Bronchial epithelial cell (primary cell): Measurements from ENCODE around the gene BATF3. TPM values are rescaled to one million over a fixed set of nuclear protein-coding genes. Genes with fewer than 3 reads are reported as not detected.

Experiments used
- DNase-seq: peaks from one replicate; pipeline ENCODE4 v3.0.0-alpha.2; 2010; ENCODE audit warnings: low read depth
- FAIRE-seq: peaks from 2 replicates; lab custom pipeline; 2011; peaks lifted over from hg19 to GRCh38; lab: Jason Lieb, UNC
- H3K27me3 ChIP-seq: 2 replicates; pipeline ENCODE4 v1.5.1; 2011; ENCODE audit warnings: low read length; ENCODE audit not compliant: control insufficient read depth, insufficient read depth
- H3K36me3 ChIP-seq: 2 replicates; pipeline ENCODE4 v1.5.1; 2011; ENCODE audit warnings: low read length; ENCODE audit not compliant: control insufficient read depth, insufficient read depth
- H3K4me3 ChIP-seq: 2 replicates; pipeline ENCODE4 v1.5.1; 2011; ENCODE audit warnings: mild to moderate bottlenecking, low read depth, low read length, control low read depth
- total RNA-seq: library from RNA; depleted of rRNA; stranded (reverse); fragments of >200 nt; gene quantifications from 2 replicates; pipeline ENCODE4 v1.2.1, GENCODE V29; 2014
- TF ChIP-seq, protein P1 (sequence below): IDR thresholded peaks from 2 replicates; pipeline ENCODE4 v1.5.1; 2011; ENCODE audit warnings: mild to moderate bottlenecking, moderate library complexity, low read length, control low read depth, inconsistent platforms; ENCODE audit not compliant: insufficient read depth, severe bottlenecking

BATF3 gene
- total RNA-seq, 1 donor from 2014 or later = 0.26 TPM

DNA sequence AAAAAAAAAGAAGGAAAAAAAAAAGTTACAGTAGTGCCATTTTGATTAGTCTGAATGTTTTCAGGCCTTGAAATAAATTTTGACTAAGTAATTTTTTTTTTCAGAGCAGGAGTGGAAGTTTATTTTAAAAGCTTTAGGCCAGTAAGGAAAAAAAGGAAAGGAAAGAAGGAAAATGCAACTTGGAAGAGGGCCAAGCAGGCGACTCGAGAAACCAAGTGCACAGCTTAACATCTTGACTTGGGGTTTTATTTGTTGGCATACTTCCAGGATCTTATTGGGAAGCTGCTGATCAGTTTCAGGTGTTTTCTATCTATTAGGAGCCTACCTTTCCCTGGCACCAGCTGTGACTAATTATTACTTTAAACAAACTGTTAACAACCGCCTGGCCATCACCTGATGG is 49.4 kb downstream of the BATF3 start:
- Histone ChIP-seq H3K36me3 (no peaks in the 10 kb centered on the region), H3K4me3 (no peak overlapping the region), H3K27me3 (peaks cover 3% of the 10 kb centered on the region)
- DNase-seq = peak; percentile 36
- TF ChIP-seq, protein P1, sequence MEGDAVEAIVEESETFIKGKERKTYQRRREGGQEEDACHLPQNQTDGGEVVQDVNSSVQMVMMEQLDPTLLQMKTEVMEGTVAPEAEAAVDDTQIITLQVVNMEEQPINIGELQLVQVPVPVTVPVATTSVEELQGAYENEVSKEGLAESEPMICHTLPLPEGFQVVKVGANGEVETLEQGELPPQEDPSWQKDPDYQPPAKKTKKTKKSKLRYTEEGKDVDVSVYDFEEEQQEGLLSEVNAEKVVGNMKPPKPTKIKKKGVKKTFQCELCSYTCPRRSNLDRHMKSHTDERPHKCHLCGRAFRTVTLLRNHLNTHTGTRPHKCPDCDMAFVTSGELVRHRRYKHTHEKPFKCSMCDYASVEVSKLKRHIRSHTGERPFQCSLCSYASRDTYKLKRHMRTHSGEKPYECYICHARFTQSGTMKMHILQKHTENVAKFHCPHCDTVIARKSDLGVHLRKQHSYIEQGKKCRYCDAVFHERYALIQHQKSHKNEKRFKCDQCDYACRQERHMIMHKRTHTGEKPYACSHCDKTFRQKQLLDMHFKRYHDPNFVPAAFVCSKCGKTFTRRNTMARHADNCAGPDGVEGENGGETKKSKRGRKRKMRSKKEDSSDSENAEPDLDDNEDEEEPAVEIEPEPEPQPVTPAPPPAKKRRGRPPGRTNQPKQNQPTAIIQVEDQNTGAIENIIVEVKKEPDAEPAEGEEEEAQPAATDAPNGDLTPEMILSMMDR = no peak
- no peak for FAIRE-seq

DNA sequence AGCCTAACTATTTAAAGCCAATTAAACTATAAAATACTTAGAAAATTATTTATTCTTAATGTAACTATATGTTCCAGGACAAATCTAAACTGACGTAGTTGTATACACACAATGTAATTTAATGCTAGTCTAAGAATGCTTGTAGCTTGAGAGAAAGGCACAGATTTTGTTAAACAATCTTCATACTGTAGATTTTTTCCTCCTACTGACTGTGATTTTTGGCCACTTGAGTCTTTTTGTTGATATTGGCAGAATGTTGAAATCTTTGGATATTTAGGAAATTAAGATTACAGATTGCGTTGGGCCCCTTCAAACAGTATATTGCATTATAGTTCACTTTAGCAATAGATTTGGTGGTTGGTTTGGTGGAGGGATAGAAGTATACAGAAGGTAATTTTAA is 50.6 kb downstream of the BATF3 start:
- Histone ChIP-seq H3K4me3 (no peak overlapping the region), H3K27me3 (peaks cover 1% of the 10 kb centered on the region), H3K36me3 (no peaks in the 10 kb centered on the region)
- no peak for DNase-seq
- no peak for FAIRE-seq
- TF ChIP-seq, protein P1 = no peak

DNA sequence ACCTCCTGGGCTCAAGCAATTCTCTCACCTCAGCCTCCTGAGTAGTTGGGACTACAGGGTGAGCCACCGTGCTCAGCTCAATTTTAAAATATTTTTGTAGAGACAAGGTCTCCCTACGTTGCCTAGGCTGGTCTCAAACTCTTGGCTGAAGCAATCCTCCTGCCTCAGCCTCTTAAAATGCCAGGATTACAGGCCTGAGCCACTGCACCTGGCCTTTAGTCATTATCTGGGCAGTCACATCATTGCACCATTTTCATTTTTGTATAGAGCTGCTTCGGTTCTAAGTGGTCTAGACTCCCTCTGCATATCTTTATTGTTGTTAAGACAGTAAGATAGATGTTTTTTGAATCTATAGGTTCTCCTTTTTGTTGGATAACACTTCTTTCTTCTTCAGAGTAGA is 51.2 kb downstream of the BATF3 start:
- H3K4me3 ChIP-seq = no peak overlapping the region
- H3K27me3 ChIP-seq = peaks cover 1% of the 10 kb centered on the region
- FAIRE-seq (no peak), DNase-seq (no peak)
- no peaks in the 10 kb centered on the region for H3K36me3 ChIP-seq
- TF ChIP-seq, protein P1 = no peak

DNA sequence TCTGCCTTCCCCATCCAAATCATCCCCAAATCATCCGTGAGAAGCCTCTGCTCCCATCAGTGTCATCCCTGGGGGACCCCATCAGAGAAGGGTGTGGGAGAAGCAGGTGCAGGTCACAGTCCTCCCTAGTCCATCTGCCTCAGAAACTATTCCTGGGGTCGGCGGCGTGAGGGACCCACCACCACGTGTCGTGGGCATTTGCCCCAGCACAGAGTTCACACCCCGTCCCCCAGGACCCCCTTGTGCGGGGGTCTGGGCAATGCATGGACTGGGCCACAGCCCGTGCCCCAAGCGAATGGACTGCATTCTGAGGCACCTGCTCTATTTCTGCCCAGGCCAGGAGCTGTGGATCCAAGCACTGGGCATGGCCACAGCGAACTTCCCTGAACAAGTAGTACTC is 52.6 kb downstream of the BATF3 start:
- Histone ChIP-seq H3K36me3 (no peaks in the 10 kb centered on the region), H3K4me3 (no peak overlapping the region), H3K27me3 (peaks cover 1% of the 10 kb centered on the region)
- DNase-seq (no peak), FAIRE-seq (no peak)
- TF ChIP-seq, protein P1 = no peak

DNA sequence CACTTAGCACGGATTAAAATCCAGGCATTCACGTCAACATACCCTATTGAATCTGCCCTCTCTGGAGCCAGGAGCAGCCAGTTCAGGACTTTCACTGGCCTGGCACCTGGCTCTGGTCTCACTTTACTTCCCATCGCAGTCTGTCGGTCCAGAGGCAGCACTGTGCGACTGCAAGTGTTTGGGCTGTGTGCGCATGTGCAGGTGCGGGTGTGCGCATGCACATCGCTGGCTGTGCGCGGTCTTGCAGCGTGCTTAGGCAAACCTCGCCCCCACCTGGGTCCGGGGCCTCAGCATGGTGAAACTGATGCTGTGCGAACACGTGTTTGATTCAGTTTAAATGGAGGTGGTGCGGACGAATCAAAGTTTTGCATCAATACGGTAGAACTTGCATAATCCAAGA is 53.1 kb downstream of the BATF3 start:
- TF ChIP-seq, protein P1 = no peak
- FAIRE-seq (no peak), DNase-seq (no peak)
- no peaks in the 10 kb centered on the region for H3K36me3 ChIP-seq
- H3K4me3 ChIP-seq = no peak overlapping the region
- H3K27me3 ChIP-seq = peaks cover 1% of the 10 kb centered on the region
